Measurements from ENCODE around the gene RAP1A.

DNA sequence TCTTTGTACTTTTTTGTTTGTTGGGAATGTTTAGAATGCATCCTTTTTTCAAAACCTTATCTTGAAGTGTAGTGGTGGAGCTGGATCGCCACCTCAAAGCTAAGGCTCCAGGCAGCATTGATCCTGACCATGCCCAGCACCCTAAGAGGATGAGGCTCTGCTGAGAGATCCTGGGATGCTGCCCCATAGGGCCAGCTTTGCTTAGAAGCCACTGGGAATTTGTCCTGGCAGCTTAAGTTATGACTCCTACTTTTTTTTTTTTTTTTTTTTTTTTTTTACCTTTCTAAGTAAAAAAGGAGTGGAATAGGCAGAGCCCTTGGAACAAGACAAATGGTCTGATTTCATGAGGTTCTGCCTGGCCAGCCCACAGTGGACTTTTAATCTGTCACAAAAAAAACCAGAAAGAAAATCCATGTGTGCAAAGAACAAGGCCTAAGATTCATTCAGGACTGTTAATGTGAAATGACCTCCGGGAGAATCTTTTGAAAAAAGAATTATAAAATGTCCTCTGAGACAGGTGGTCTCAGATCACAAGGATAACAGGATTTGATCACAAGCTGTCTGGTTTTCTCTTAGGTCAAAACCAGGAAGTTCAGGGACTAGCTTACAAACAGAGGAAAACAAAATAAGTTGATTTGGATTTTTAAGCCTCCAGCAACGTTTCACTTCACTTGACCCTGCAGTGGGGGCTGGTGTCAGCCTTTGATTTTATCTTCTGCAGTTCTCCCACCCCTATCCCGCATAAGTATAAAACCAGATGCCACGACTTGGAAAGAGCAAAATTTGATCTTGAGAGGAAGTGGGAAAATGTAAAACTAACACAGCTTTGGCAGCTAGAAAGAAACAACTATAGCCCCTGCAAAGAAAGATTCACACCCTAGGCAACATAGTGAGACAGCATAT lies 25.9 kb upstream of the RAP1A start:
- TF ChIP-seq, protein P1, sequence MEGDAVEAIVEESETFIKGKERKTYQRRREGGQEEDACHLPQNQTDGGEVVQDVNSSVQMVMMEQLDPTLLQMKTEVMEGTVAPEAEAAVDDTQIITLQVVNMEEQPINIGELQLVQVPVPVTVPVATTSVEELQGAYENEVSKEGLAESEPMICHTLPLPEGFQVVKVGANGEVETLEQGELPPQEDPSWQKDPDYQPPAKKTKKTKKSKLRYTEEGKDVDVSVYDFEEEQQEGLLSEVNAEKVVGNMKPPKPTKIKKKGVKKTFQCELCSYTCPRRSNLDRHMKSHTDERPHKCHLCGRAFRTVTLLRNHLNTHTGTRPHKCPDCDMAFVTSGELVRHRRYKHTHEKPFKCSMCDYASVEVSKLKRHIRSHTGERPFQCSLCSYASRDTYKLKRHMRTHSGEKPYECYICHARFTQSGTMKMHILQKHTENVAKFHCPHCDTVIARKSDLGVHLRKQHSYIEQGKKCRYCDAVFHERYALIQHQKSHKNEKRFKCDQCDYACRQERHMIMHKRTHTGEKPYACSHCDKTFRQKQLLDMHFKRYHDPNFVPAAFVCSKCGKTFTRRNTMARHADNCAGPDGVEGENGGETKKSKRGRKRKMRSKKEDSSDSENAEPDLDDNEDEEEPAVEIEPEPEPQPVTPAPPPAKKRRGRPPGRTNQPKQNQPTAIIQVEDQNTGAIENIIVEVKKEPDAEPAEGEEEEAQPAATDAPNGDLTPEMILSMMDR (IDR thresholded peaks at IDR 0.05; ENCODE audit: low read depth, low read length, poor library complexity, severe bottlenecking): no peak
- no peak for TF ChIP-seq EZH2phosphoT487 (IDR thresholded peaks at IDR 0.05; ENCODE audit: borderline replicate concordance, low read length)

Data from DOHH2 (cell line).